B cell (primary cell): ENCODE results near the gene CRB3. TPM values are rescaled to one million over a fixed set of nuclear protein-coding genes. Genes with fewer than 3 reads are reported as not detected.

ENCODE experiments used
- ATAC-seq: fragments of 200-7000 bp; cut with Tn5 transposase; one replicate; pipeline ENCODE4 v1.10.0; 2021; ENCODE audit warnings: low read depth, mild to moderate bottlenecking, moderate number of reproducible peaks, moderate library complexity
- CTCF ChIA-PET: fragments of 350-600 bp; sonication (Branson Sonifier 250); formaldehyde crosslinking; loops from one replicate; lab custom pipeline; 2021; ENCODE audit warnings: antibody characterized with exemption, inconsistent platforms; lab: Charles Lee
- POLR2A ChIA-PET: fragments of 350-600 bp; sonication (Branson Sonifier 250); formaldehyde crosslinking; loops from one replicate; lab custom pipeline; 2021; ENCODE audit warnings: antibody characterized with exemption; lab: Charles Lee
- DNase-seq: peaks from one replicate; pipeline ENCODE4 v3.0.0; 2013
- H2AFZ ChIP-seq: 2 replicates; pipeline ENCODE4 v1.6.1; 2012; ENCODE audit warnings: mild to moderate bottlenecking, low read depth, low read length; ENCODE audit not compliant: insufficient read depth, poor library complexity, severe bottlenecking
- H3K27ac ChIP-seq, 2 donors: 1 replicate in 1 of 2; 2 replicates in 1 of 2; pipeline ENCODE4 v1.5.1; 2012 to 2013; ENCODE audit warnings: low read length in 2 of 2, mild to moderate bottlenecking in 2 of 2, moderate library complexity in 1 of 2
- H3K27me3 ChIP-seq, 4 experiments: fragments of 200-600 bp in 1 of 4; sonication (generic) in 1 of 4; replicated peaks in 1 of 4; 1 replicate in 2 of 4; 2 replicates in 2 of 4; pipeline versions ENCODE4 v1.6.1 to v1.7.0; 2013 to 2016; ENCODE audit warnings: low read length in 3 of 4, mild to moderate bottlenecking in 2 of 4, mixed read lengths in 1 of 4, moderate library complexity in 1 of 4; ENCODE audit not compliant: insufficient read depth in 4 of 4, control insufficient read depth in 3 of 4; ENCODE audit errors: control extremely low read depth in 1 of 4
- H3K36me3 ChIP-seq, 2 experiments: replicated peaks in 1 of 2; 1 replicate in 1 of 2; 2 replicates in 1 of 2; pipeline versions ENCODE4 v1.6.1 to v1.7.1; 2013; ENCODE audit warnings: low read length in 1 of 2; ENCODE audit not compliant: insufficient read depth in 2 of 2, control insufficient read depth in 1 of 2; ENCODE audit errors: control extremely low read depth in 1 of 2, extremely low read depth in 1 of 2
- H3K4me1 ChIP-seq, 2 donors: fragments of 200-600 bp in 1 of 2; sonication (generic) in 1 of 2; 1 replicate in 1 of 2; 2 replicates in 1 of 2; pipeline versions ENCODE4 v1.5.1 to v1.6.1; 2013 to 2017; ENCODE audit warnings: low read length in 2 of 2; ENCODE audit not compliant: control insufficient read depth in 2 of 2, insufficient read depth in 2 of 2
- H3K4me2 ChIP-seq: replicated peaks from 2 replicates; pipeline ENCODE3; 2012; ENCODE audit warnings: mild to moderate bottlenecking, low read depth, low read length; ENCODE audit not compliant: poor library complexity, severe bottlenecking
- H3K4me3 ChIP-seq, 5 experiments: fragments of 200-600 bp in 1 of 5; sonication (generic) in 1 of 5; 1 replicate in 3 of 5; 2 replicates in 2 of 5; pipeline versions ENCODE4 v1.5.1 to v1.7.0; 2011 to 2016; ENCODE audit warnings: low read length in 4 of 5, mild to moderate bottlenecking in 4 of 5, low read depth in 2 of 5, control low read depth in 1 of 5, moderate library complexity in 1 of 5; ENCODE audit not compliant: insufficient read depth in 1 of 5; ENCODE audit errors: control extremely low read depth in 1 of 5, extremely low read depth in 1 of 5
- H3K79me2 ChIP-seq: fragments of 200-600 bp; sonication (generic); one replicate; pipeline ENCODE4 v1.6.0; 2016; ENCODE audit warnings: low read length; ENCODE audit not compliant: control insufficient read depth, insufficient read depth
- H3K9ac ChIP-seq: fragments of 200-600 bp; sonication (generic); 2 replicates; pipeline ENCODE4 v1.6.1; 2017; ENCODE audit warnings: mild to moderate bottlenecking, low read length, moderate library complexity
- H3K9me3 ChIP-seq, 3 donors: one replicate each; pipeline versions ENCODE4 v1.6.1 to v1.7.1; 2013; ENCODE audit warnings: low read length in 2 of 3; ENCODE audit not compliant: control insufficient read depth in 2 of 3, insufficient read depth in 1 of 3; ENCODE audit errors: control extremely low read depth in 1 of 3
- H4K20me1 ChIP-seq: 2 replicates; pipeline ENCODE4 v1.6.0; 2012; ENCODE audit warnings: mild to moderate bottlenecking, low read length; ENCODE audit not compliant: insufficient read depth, control insufficient read depth, poor library complexity, severe bottlenecking
- H3K27ac Mint-ChIP-seq: one replicate; pipeline ENCODE4 v1.8.0; 2021; ENCODE audit warnings: mixed read lengths
- H3K27me3 Mint-ChIP-seq: one replicate; pipeline ENCODE4 v1.8.0; 2021; ENCODE audit warnings: mixed read lengths
- H3K4me1 Mint-ChIP-seq: one replicate; pipeline ENCODE4 v1.8.0; 2021; ENCODE audit warnings: mixed read lengths
- H3K4me3 Mint-ChIP-seq: one replicate; pipeline ENCODE4 v1.8.0; 2021; ENCODE audit warnings: mixed read lengths
- H3K9me3 Mint-ChIP-seq: one replicate; pipeline ENCODE4 v1.8.0; 2022; ENCODE audit warnings: mixed read lengths; ENCODE audit not compliant: insufficient read depth
- EZH2 ChIP-seq: IDR thresholded peaks from 2 replicates; pipeline ENCODE4 v1.6.1; 2012; ENCODE audit warnings: borderline replicate concordance, low read depth, mild to moderate bottlenecking, moderate library complexity, low read length; ENCODE audit not compliant: insufficient read depth, poor library complexity, severe bottlenecking
- WGBS: methylation state at CpG from one replicate; pipeline ENCODE4 v1.1.5; 2013; ENCODE audit warnings: missing lambda C conversion rate; ENCODE audit not compliant: insufficient coverage; 5-methylcytosine and 5-hydroxymethylcytosine counted together
- intact Hi-C: fragments of 100-400 bp; cut with micrococcal nuclease; formaldehyde crosslinking; loops from one replicate; pipeline ENCODE4 v1.10.0; 2022
- polyA plus RNA-seq: library from polyadenylated mRNA; depleted of rRNA; stranded (reverse); fragments of >200 nt; gene quantifications from 2 replicates; pipeline ENCODE4 v1.2.3, GENCODE V29; 2012
- total RNA-seq, 2 donors: library from RNA; stranded (reverse); fragments of 120-200 nt in 1 of 2; gene quantifications; 1 replicate in 1 of 2; 2 replicates in 1 of 2; pipeline versions ENCODE4 v1.2.3 to v1.2.4, GENCODE V29; 2013 to 2022
- TF ChIP-seq, protein P1 (sequence below): fragments of 200-600 bp; IDR thresholded peaks from one replicate; pipeline ENCODE4 v1.8.0; 2022; ENCODE audit warnings: antibody characterized with exemption, mild to moderate bottlenecking

Gene CRB3
- total and polyA plus RNA-seq, 2 donors (not counting 1 experiment from before 2014, with no cell fraction given): 2.1 to 3.6 TPM

DNA sequence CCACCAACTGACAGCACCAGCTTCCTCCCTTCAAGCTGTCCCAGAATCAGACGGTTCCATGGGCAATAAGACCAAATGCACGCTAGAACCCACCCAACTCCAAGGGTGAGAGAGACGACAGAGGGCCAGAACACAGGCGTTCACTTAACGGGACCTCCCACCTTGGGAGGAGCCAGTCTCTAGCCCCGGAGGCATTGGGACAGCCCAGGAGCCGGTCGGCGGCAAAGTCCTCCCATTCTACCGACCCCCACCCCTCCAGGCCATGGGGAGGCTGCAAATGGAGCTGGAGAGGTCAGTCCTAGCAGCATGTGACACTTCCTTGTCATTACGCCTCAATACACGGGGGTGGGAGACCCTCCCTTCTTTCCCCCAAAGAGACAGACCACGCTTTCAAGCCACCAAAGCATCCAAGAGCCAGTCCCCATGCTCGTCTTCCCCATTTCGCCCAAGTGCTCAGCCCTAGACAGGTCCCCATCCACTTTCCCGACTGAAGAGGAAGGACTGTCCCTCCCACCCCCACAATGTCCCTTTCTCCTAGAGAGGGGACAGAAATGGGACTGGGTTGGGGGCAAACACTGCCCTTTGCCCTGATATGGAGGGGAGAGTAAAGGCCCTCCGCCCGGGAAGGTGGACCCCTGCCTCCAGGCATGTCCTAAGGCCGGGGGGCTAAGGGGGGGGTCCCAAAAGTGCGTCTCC lies 40.4 kb upstream of the CRB3 start:
- CTCF ChIA-PET: no interaction called here
- H3K9me3 Mint-ChIP-seq: no peaks in the 10 kb centered on the region

More for the DNA sequence above, 40.4 kb upstream of the CRB3 start:
- DNase-seq (peak; percentile 55), ATAC-seq (no peak)
- peak overlapping the region in 1 of 2 donors; percentile 75 for H3K27ac ChIP-seq
- no peaks in the 10 kb centered on the region for H3K27me3 Mint-ChIP-seq
- peaks cover 0 to 39% of the 10 kb centered on the region in 2 experiments for H3K36me3 ChIP-seq
- intact Hi-C loops: loop anchor here (2.0 kb wide), 2 partner anchors 79 to 313 kb away; partner anchors contain the start of genes RFX2 and TUBB4A
- peaks cover 55% of the 10 kb centered on the region for H4K20me1 ChIP-seq
- peak overlapping the region; percentile 76 for H3K27ac Mint-ChIP-seq
- peak overlapping the region; percentile 62 to 67 (median 66) for H3K4me3 ChIP-seq
- peaks cover 42% of the 10 kb centered on the region for H3K79me2 ChIP-seq
- H3K4me3 Mint-ChIP-seq: peak overlapping the region; percentile 90
- peak overlapping the region; percentile 98 for H3K4me2 ChIP-seq
- H3K9me3 ChIP-seq: peaks cover 0 to 13% (median 0%) of the 10 kb centered on the region in 3 donors
- 2% methylated on average over 17 of the region's 20 CpGs for WGBS
- POLR2A ChIA-PET: interaction anchor here (2.9 kb wide), 1 partner anchor 51 kb away, joined by 12 read pairs; the partner anchor contains the start of gene ALKBH7
- TF ChIP-seq EZH2: no peak
- TF ChIP-seq, protein P1, sequence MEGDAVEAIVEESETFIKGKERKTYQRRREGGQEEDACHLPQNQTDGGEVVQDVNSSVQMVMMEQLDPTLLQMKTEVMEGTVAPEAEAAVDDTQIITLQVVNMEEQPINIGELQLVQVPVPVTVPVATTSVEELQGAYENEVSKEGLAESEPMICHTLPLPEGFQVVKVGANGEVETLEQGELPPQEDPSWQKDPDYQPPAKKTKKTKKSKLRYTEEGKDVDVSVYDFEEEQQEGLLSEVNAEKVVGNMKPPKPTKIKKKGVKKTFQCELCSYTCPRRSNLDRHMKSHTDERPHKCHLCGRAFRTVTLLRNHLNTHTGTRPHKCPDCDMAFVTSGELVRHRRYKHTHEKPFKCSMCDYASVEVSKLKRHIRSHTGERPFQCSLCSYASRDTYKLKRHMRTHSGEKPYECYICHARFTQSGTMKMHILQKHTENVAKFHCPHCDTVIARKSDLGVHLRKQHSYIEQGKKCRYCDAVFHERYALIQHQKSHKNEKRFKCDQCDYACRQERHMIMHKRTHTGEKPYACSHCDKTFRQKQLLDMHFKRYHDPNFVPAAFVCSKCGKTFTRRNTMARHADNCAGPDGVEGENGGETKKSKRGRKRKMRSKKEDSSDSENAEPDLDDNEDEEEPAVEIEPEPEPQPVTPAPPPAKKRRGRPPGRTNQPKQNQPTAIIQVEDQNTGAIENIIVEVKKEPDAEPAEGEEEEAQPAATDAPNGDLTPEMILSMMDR: no peak
- H3K27me3 ChIP-seq: no peaks in the 10 kb centered on the region
- H3K4me1 ChIP-seq: peaks cover 26 to 31% of the 10 kb centered on the region in 2 donors
- H3K9ac ChIP-seq: peak overlapping the region; percentile 84
- H3K4me1 Mint-ChIP-seq: peaks cover 35% of the 10 kb centered on the region
- no peak overlapping the region for H2AFZ ChIP-seq
